Measurements from ENCODE around the gene DUSP6. TPM values are rescaled to one million over a fixed set of nuclear protein-coding genes. Genes with fewer than 3 reads are reported as not detected.
A peak's percentile ranks its signal among the peaks of the same experiment; 100 is the strongest.

The DUSP6 gene
- total RNA-seq, 1 donor from 2014 or later = 370 TPM

DNA sequence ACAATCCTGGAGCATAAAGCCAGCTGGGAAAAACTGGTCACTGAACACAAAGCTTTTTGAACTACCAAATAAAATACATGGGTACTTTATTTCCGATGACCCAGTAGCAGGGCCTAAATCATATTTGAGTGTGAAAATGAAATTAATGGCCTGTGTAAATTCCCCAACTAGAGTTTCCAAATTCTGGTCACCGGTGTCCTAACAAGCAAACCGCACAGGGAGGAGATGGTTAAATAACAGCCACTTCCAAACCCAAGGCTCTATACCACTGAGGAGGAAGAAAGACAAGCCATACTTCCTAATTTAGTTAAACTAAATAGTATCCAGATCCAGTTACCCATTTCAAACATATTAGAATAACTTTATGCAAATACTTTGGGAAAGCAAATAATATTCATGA is 40.1 kb upstream of the DUSP6 start:
- H3K4me1 ChIP-seq = no peaks in the 10 kb centered on the region
- no peak overlapping the region for H3K4me3 ChIP-seq
- no peak overlapping the region for H3K27ac ChIP-seq

DNA sequence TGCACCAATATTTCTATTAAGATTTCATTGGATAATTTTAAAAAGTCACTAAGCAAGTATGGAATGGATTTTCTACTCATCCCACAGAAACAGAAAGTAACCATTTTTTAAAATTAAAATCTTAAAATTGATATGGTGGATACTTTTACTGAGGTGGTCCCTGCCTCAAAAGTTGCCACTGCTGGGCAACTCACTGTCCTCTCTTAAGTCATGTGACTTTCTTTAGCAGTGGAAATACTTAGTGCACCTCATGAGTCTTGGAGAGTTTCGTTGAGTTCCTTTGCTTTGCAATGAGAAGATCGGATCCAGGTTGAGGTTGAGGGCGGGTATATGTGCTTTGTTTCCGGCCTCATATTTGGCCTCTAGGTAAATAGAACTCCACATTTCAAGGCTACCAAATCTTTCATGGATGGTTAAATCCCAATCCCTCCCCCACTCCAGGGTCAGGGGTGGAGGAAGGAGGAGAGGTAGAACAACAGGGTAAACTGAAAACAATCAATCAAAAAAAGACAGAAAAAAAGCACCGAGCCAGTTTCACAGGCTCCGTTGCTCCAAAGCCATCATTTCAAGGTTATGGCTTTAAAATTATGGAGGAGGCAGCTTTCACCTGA is 39.5 kb upstream of the DUSP6 start:
- no peaks in the 10 kb centered on the region for H3K36me3 ChIP-seq
- H3K4me1 ChIP-seq = no peaks in the 10 kb centered on the region
- no peak overlapping the region for H3K27ac ChIP-seq
- intact Hi-C loops (cut with DNase I) = no loop called here
- H3K27me3 ChIP-seq = no peaks in the 10 kb centered on the region
- no peak overlapping the region for H3K4me3 ChIP-seq
- DNase-seq (ENCODE audit: low spot score in 2 of 2) = no peak
- TF ChIP-seq, protein P1, sequence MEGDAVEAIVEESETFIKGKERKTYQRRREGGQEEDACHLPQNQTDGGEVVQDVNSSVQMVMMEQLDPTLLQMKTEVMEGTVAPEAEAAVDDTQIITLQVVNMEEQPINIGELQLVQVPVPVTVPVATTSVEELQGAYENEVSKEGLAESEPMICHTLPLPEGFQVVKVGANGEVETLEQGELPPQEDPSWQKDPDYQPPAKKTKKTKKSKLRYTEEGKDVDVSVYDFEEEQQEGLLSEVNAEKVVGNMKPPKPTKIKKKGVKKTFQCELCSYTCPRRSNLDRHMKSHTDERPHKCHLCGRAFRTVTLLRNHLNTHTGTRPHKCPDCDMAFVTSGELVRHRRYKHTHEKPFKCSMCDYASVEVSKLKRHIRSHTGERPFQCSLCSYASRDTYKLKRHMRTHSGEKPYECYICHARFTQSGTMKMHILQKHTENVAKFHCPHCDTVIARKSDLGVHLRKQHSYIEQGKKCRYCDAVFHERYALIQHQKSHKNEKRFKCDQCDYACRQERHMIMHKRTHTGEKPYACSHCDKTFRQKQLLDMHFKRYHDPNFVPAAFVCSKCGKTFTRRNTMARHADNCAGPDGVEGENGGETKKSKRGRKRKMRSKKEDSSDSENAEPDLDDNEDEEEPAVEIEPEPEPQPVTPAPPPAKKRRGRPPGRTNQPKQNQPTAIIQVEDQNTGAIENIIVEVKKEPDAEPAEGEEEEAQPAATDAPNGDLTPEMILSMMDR (IDR thresholded peaks at IDR 0.05) = no peak
- no peaks in the 10 kb centered on the region for H3K9me3 ChIP-seq

More for the DNA sequence above, 40.1 kb upstream of the DUSP6 start:
- TF ChIP-seq, protein P1 (IDR thresholded peaks at IDR 0.05) = no peak
- no peaks in the 10 kb centered on the region for H3K9me3 ChIP-seq
- H3K36me3 ChIP-seq = no peaks in the 10 kb centered on the region
- DNase-seq (ENCODE audit: low spot score in 2 of 2) = no peak
- intact Hi-C loops (cut with DNase I) = no loop called here
- H3K27me3 ChIP-seq = no peaks in the 10 kb centered on the region

DNA sequence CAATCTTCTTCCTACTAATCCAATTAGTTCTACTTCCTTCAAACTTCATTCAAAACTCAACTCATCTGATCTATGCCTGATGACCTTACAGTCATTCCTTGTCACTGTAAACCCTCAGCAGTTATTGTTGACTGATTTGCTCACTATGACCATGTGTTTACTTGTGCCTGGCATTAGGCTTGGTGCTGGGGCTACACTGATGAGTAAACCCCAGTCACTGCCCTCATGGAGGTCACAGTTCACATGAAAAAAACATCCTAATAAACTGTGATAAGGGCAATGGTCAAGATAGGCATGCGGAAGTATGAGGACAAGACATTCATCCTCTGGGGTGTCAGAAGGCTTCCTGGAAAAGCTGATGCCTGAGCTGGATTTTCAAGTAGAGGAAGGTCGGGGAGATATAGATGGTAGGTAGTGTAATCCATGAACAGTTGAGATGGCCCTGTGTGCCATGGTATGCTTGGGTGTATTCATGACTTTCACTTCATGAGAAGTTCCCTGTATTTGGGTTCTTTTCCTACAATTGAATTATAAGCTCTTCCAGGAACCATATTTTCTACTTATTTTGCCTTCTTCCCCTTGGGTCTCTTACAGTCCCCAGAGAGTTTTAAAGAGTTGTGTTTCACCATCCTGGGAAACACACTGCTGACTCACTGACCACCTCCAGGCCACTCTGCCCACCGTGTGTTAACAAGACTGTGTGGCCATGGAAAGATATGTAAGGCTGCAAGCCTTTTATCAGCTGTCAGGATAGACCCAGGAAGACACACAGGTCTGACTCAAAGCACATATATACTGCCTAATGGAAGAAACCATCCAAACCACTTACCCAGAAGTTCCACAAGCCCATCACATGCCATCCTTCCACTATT is 38.7 kb upstream of the DUSP6 start:
- intact Hi-C loops (cut with DNase I) = no loop called here
- Histone ChIP-seq H3K9me3 (no peaks in the 10 kb centered on the region), H3K27me3 (no peaks in the 10 kb centered on the region), H3K4me3 (no peak overlapping the region), H3K27ac (no peak overlapping the region), H3K36me3 (no peaks in the 10 kb centered on the region), H3K4me1 (no peaks in the 10 kb centered on the region)
- TF ChIP-seq, protein P1 (IDR thresholded peaks at IDR 0.05) = no peak
- DNase-seq (ENCODE audit: low spot score in 2 of 2) = no peak

DNA sequence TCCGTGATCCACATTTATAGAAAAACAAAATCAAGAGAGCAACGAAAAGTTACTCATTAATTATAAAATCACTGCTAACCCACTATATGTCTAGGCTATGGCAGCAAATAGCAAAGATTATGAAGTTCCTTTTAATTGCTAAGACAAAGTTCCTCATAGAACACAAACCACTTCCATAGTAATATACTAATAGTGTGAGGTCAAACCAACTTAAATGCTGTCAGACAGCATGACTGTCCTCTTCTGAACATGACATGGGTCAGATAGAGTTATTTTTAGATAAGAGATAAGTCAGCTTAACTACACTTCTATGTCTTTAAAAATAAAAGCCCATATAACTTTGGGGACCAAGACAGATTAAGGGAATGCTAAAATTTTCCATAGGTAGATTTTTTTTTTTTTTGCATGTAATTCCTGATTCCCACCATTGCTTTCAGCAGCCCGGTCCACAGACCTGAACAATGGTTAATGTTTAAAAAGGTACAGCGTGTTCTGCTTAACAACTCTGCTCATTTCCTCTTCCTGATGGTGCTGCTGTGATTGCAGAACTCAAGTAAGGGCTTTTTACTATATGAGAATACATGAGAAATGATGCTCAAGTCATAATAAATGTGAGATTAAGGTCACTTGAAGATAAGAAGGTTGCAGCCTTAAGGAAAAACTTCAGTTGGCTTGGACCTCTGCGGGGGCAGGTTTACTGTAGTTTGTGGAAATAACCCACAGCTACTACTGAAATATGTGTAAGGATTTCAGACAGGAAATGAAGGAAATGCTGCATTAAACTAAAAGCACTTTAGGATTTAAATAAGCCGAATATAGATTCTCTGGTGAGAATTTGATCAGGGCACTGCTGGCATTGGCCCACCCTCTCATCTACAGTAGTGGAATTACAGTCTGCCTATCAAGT is 37.7 kb upstream of the DUSP6 start:
- peaks cover 0 to 4% of the 10 kb centered on the region in 2 donors for H3K4me1 ChIP-seq
- no peak overlapping the region for H3K4me3 ChIP-seq
- H3K9me3 ChIP-seq = no peaks in the 10 kb centered on the region
- intact Hi-C loops (cut with DNase I) = loop anchor here (10.0 kb wide), 1 partner anchor 135 kb away; the partner anchor contains the start of genes GALNT4 and POC1B
- no peaks in the 10 kb centered on the region for H3K27me3 ChIP-seq
- no peak overlapping the region for H3K27ac ChIP-seq
- H3K36me3 ChIP-seq = no peaks in the 10 kb centered on the region
- TF ChIP-seq, protein P1 (IDR thresholded peaks at IDR 0.05) = no peak
- no peak for DNase-seq (ENCODE audit: low spot score in 2 of 2)

DNA sequence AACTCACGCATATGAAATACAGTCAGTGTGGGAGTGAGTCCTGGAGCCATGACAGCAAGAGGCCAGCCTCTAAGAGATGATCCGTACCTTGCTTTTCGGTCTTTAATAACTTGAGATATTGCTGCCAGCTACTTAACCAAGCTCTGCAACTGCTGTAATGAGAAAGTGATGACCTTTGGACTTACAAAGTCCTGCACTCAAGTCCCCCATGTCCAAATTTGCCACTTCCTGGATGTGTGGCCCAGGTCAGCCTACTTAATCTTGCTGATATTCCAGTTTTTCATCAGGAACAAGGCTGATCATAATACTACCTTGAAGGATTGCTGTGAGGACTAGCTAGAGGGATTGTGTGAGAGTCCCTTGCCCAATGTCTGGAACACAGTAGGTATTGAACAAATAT is 33.8 kb upstream of the DUSP6 start:
- Histone ChIP-seq H3K4me1 (peaks cover 3 to 15% of the 10 kb centered on the region in 2 donors), H3K27ac (peak overlapping the region in 1 of 2 donors; percentile 4), H3K27me3 (no peaks in the 10 kb centered on the region), H3K4me3 (no peak overlapping the region), H3K9me3 (no peaks in the 10 kb centered on the region), H3K36me3 (no peaks in the 10 kb centered on the region)
- no peak for DNase-seq (ENCODE audit: low spot score in 2 of 2)
- intact Hi-C loops (cut with DNase I) = loop anchor here (10.0 kb wide), 1 partner anchor 139 kb away; the partner anchor contains the start of genes GALNT4 and POC1B
- TF ChIP-seq, protein P1 (IDR thresholded peaks at IDR 0.05) = no peak
